Ramos (cell line): ENCODE results near the gene GTSE1.
"Not testable (repeated sequence)": the region's sequence is repeated elsewhere in the genome, so short reads cannot be mapped to it uniquely, and the experiment has no call there.

ENCODE experiments used
- in situ Hi-C: fragments of 300-500 bp; cut with MboI; formaldehyde crosslinking; loops from one replicate; pipeline ENCODE4 v1.14.3; 2022; ENCODE audit warnings: low sequenced_read_pairs; ENCODE audit not compliant: unreplicated experiment

Gene GTSE1

DNA sequence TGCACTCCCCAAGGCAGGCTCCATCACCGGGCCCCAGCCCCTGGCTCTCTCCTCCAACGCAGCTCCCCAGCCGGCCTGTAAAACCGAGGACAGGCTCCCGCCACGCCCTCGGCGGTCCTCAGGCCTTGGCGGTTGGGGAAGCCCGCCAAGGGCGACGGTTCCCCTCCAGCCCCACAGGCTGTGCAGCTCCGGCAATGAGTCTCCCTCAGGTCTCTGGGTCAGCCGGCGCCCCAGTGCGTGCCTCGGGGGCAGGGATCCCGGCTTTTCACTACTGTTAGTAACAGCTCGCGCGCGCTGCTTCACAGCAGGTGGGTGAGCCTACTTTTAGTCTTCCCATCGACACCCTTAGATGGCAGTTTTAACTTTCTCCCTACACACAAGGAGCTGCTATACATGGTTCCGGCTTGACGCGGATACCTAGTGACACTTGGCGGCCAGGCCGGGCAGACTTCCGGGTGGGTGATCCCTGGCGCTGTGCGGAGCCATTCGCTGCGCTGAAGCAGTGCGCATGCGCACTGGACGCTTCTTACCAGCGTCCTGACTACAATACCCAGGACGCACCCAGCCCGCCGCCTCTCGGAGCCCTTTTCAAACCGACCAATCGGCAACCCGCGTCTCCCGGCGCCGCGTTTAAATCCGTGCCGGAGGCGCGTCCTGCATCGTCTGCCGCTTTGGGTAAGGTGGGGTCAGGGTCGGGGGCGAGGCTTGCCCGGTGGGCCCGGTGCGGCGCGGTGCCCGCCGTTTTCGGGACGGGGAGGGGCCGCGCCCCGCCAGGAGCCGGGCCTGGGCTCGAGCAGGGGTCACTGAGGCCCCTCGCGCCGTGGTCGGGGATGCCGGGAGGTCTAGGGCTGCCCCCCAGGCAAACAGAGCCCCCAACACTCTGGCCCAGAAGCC lies at the start of gene GTSE1:
TSS of gene GTSE1 (plus strand) at position 614 of the 894 bp plus-strand sequence. CDS start 531 bp downstream, outside the sequence.
- in situ Hi-C loops, result no loop called here

DNA sequence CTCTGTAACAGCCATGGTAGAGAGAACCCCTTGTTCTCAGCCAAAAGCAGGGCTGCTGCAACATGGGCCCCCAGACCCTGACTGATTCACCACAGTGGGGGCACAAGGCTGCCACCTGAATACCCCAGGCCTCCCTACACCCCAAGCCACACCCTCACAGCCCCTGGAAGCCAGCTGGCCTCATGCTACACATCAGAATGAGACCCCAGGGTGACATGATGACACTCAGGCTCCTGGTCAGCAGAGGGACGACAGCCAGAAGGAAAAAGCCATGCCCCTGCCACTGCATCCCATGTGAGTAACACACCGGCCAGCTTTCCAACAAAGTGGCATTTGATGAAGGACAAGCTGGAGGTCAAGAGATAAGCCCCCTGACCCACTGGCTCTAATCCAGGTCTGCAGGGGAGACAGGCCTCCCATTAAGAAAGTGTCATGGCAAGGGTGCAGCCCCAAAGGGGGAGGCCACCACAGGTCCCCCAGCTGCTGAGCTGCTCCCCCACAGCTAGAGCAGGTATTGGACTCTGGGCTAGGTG lies 49.2 kb upstream of the GTSE1 start:
- in situ Hi-C loops, result no loop called here

- in situ Hi-C loops, result no loop called here
Measured at GRCh38 chr22:46250035-46250782, 46.5 kb upstream of the GTSE1 start, which contains the start of gene CDPF1. TSS of gene CDPF1 (minus strand) at chr22:46250293. CDS start at chr22:46248284, 2,009 bp downstream.

DNA sequence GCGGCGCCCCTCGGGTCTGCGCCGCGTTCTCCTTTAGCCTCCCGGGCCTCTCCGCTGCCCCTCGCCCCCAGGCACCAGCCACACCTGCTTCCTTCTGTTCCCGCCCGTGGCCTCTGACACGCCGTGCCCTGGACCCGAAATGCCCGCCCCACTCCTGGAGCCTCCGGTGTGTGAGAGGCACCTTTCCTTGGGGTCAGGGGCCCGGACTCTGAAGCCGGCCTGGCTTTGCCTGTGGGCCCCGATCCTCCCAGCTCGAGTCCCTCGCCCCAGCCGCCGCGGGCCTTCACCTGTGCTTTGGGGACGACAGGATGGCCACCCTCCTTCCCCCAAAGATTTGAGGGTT lies 45.9 kb upstream of the GTSE1 start:
- in situ Hi-C loops, result no loop called here

- in situ Hi-C loops, result no loop called here
Measured at GRCh38 chr22:46251266-46251665, 45.4 kb upstream of the GTSE1 start.

DNA sequence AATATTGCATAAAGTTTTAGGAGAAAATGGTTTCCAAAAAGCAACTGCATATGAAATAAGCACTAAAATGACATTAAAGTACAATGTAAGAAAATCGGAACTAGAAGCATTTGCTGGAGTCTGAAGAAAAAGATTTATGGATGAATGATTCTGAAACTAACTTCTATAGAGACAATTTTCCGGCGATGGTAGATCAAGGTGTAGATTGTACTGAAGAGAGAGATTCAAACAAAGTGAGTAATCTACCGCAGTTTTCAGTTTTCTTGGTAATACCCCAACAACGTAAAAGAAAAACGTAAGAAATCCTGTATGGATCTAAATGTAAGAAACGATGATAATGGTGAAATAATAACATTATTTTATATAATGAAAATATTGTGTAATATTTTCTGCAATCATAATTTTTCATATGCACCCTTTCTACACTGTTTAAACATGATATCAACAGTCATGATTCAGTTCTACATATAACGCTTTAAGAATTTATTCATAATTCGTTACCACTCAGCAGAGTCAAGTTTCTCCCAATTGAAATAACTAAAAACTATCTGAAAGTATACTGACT lies 44.8 kb upstream of the GTSE1 start:
- in situ Hi-C loops, result no loop called here

- in situ Hi-C loops, result no loop called here
Measured at GRCh38 chr22:46256358-46256958, 40.2 kb upstream of the GTSE1 start.

DNA sequence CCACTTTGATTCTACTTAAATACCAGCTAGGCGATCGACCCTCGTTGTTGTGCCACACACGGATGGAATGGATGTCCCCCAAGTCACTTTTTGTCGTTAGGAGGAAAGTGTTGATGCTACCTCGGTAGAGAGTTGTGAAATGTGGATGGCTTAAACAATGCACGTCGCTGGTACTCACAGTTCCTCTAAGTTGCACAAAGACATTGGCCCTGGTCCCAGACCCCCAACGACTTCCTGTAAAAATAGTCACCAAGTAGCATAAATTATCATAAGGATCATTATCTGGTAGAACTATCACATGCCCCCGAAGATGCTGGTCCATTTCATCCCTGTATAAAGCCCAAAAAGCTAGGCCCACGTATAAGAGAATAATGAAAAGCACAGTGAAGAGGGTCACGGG lies 37.3 kb upstream of the GTSE1 start:
- in situ Hi-C loops, result no loop called here

DNA sequence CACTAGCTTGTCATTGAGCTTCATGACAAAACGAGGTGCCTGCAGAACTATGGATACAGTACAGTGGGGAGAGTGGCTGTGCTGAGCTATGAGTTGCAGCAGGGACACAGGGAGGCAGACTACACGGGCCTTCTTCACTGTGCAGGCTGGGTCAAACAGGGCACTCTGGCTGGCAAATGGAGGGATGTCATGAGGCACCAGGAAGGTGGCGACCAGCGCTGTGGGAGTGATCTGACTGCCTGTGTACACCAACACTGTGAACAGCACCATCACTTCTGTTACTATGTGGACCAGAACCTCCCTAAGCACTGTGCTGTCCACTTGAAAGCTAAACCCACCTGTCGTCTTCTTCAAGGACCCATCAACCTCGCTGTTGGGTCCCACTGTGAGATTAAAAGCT lies 36.6 kb upstream of the GTSE1 start:
- in situ Hi-C loops, result no loop called here

GRCh38 chr22:46262449-46263215 lies 34.0 kb upstream of the GTSE1 start:
- in situ Hi-C loops, result no loop called here

DNA sequence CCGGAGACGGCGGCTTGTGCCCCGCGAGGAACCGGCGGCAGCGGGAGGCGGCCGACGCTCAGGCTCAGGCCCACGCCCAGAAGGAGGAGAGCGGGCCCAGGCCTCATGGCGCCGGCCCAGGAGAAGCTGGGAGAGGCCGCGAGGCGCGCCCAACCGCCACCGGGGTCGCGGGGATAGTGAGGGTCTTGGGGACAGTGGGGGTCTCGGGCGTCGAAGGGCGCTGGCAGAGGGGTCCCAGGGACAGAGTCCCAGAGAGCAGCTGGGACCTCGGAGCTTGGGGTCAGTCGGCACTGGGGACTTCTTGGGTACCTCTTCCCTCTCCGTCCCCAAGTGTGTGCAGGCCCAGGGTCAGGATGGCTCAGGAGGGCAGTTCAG lies 33.5 kb upstream of the GTSE1 start, which contains the start of gene PKDREJ:
TSS of gene PKDREJ (minus strand) at position 128 of the 375 bp plus-strand sequence. CDS start at position 107, 21 bp downstream.
- in situ Hi-C loops, result no loop called here

DNA sequence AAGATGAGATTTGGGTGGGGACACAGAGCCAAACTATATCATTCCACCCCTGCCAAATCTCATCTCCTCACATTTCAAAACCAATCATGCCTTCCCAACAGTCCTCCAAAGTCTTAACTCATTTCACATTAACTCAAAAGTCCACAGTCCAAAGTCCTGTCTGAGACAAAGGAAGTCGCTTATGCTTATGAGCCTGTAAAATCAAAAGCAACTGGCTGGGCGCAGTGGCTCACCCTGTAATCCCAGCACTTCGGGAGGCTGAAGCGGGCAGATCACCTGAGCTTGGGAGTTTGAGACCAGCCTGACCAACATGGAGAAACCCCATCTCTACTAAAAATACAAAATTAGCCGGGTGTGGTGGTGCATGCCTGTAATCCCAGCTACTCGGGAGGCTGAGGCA lies 32.1 kb upstream of the GTSE1 start:
- in situ Hi-C loops, result not testable (repeated sequence)

DNA sequence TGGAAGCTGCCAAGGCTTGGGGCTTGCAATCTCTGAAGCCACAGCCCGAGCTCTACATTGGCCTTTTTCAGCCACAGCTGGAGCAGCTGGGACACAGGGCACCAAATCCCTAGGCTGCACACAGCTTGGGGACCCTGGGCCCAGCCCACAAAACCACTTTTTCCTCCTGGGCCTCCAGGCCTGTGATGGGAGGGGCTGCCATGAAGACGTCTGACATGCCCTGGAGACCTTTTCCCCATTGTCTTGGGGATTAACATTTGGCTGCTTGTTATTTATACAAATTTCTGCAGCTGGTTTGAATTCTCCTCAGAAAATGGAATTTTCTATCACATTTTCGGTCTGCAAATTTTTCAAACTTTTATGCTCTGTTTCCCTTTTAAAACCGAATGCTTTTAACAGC lies 31.0 kb upstream of the GTSE1 start:
- in situ Hi-C loops, result not testable (repeated sequence)

DNA sequence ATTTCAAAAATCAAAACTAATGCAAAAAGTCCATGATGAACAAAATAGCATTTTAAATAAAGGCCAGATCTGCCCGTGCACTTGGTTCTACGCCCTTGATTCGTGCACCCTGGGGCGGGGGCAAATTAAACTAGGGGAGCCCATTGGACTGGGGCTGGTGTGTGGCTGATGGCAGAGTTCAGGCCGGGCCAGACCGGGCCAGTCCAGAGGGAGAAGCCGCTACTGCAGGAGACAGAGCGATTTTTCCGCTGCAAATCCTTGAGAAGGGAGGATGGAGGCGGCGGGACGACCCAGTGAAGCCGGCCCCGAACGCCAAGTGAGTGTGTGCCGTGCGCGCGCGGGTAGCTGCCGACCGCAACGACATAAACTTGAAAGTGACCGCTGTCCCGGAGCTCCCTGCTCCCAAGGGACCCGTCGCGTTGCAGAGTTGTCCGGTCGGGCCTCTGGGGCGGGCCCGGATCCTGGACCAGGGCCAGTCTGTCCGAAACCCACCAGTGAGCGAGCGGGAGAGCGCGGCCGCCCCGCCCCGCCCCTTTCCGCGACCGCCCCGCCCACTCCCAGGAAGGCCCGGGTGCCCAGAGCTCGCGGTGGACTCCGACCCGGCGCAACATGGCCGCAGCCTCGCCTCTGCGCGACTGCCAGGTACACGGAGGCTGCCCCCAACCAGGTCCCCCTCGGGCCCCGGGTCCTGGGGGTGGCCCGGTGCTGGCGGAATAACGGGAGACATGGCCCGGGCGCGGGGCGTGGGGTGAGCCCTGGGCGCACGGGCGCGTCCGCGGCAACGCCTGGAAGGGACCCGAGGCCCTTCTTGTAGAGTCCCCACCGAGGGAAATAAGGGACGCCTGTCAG lies 29.0 kb upstream of the GTSE1 start, which contains the start of gene TTC38:
TSS of gene TTC38 (plus strand) at position 578 of the 849 bp plus-strand sequence. CDS start at position 610, 32 bp downstream.
- in situ Hi-C loops, result no loop called here

GRCh38 chr22:46269564-46269963 lies 27.1 kb upstream of the GTSE1 start:
- in situ Hi-C loops, result no loop called here

GRCh38 chr22:46272196-46272595 lies 24.5 kb upstream of the GTSE1 start:
- in situ Hi-C loops, result no loop called here

GRCh38 chr22:46272762-46273431 lies 23.8 kb upstream of the GTSE1 start:
- in situ Hi-C loops, result no loop called here
